K562 (cell line): ENCODE measurements around the gene AGPAT2. TPM values are rescaled to one million over a fixed set of nuclear protein-coding genes. Genes with fewer than 3 reads are reported as not detected.
A peak's percentile ranks its signal among the peaks of the same experiment; 100 is the strongest.

Experiments
- ATAC-seq: fragments of 200-7000 bp; cut with Tn5 transposase; 3 replicates; pipeline ENCODE4 v1.9.1; 2020; ENCODE audit warnings: moderate library complexity
- BruUV-seq: library from RNA; stranded (reverse); fragments of 400-500 nt; replicated peaks from 2 replicates; lab custom pipeline; 2021; lab: Mats Ljungman, UMichigan
- CTCF ChIA-PET: fragments of 300-600 bp; formaldehyde crosslinking; extraction: SDS; loops from one replicate; lab custom pipeline; 2021; ENCODE audit warnings: low intra/inter-chr PET ratio; lab: Yijun Ruan, JAX
- POLR2A ChIA-PET: fragments of 300-600, 350-650 bp; sonication (Branson Sonifier 250); formaldehyde crosslinking; extraction: SDS; loops from one replicate; lab custom pipeline; 2021; ENCODE audit warnings: antibody characterized with exemption, inconsistent platforms; lab: Yijun Ruan, JAX
- DNase-seq, 4 experiments: peaks; one replicate each; pipeline versions ENCODE4 v3.0.0 to v3.0.0-alpha.2; 2011 to 2018; ENCODE audit warnings: low spot score in 3 of 4, mixed read lengths in 3 of 4; ENCODE audit errors: extremely low read depth in 1 of 4
- FAIRE-seq: peaks from 2 replicates; lab custom pipeline; 2011; peaks lifted over from hg19 to GRCh38; lab: Jason Lieb, UNC
- H2AFZ ChIP-seq: 2 replicates; pipeline ENCODE4 v1.6.0; 2011; ENCODE audit warnings: low read depth, low read length, control low read depth, inconsistent platforms
- H3K27ac ChIP-seq: fragments of 200-600 bp; 3 replicates; pipeline ENCODE4 v1.8.0; 2011; ENCODE audit warnings: low read depth, mild to moderate bottlenecking, control low read depth, inconsistent platforms, low read length, moderate library complexity, mixed read lengths; ENCODE audit errors: extremely low read depth
- H3K27me3 ChIP-seq, 2 experiments: fragments of 300-600 bp in 1 of 2; 2 replicates in 1 of 2; 3 replicates in 1 of 2; pipeline versions ENCODE4 v1.6.0 to v1.8.0; 2011; ENCODE audit warnings: inconsistent platforms in 2 of 2, low read length in 2 of 2, mild to moderate bottlenecking in 1 of 2, mixed read lengths in 1 of 2, moderate library complexity in 1 of 2; ENCODE audit not compliant: control insufficient read depth in 2 of 2, insufficient read depth in 2 of 2
- H3K36me3 ChIP-seq: fragments of 300-600 bp; 3 replicates; pipeline ENCODE4 v1.8.0; 2011; ENCODE audit warnings: mild to moderate bottlenecking, low read length, inconsistent platforms; ENCODE audit not compliant: control insufficient read depth, insufficient read depth
- H3K4me1 ChIP-seq, 2 experiments: fragments of 200-600 bp in 1 of 2; replicated peaks in 1 of 2; 2 replicates in 1 of 2; 3 replicates in 1 of 2; pipeline versions ENCODE4 v1.5.1 to v1.8.0; 2011; ENCODE audit warnings: inconsistent platforms in 2 of 2, low read length in 2 of 2, mild to moderate bottlenecking in 1 of 2, mixed read lengths in 1 of 2, moderate library complexity in 1 of 2; ENCODE audit not compliant: control insufficient read depth in 2 of 2, insufficient read depth in 2 of 2
- H3K4me2 ChIP-seq: 2 replicates; pipeline ENCODE4 v1.6.1; 2011; ENCODE audit warnings: low read length, control low read depth, inconsistent platforms, mixed read lengths; ENCODE audit not compliant: insufficient read depth
- H3K4me3 ChIP-seq: fragments of 200-600 bp; sonication (generic), shearing (Covaris generic); 2 replicates; pipeline ENCODE4 v1.5.1; 2016; ENCODE audit warnings: control low read depth, inconsistent platforms
- H3K79me2 ChIP-seq: fragments of 200-600 bp; 3 replicates; pipeline ENCODE4 v1.8.0; 2011; ENCODE audit warnings: low read length, inconsistent platforms; ENCODE audit not compliant: control insufficient read depth, insufficient read depth
- H3K9ac ChIP-seq, 2 experiments: 2 replicates each; pipeline versions ENCODE4 v1.6.0 to v1.6.1; 2011; ENCODE audit warnings: low read depth in 2 of 2, low read length in 2 of 2, control low read depth in 1 of 2, inconsistent platforms in 1 of 2, mild to moderate bottlenecking in 1 of 2, mixed read lengths in 1 of 2; ENCODE audit not compliant: insufficient read depth in 1 of 2
- H3K9me1 ChIP-seq: one replicate; pipeline ENCODE4 v1.6.0; 2011; ENCODE audit warnings: inconsistent platforms, mild to moderate bottlenecking, low read length, moderate library complexity; ENCODE audit not compliant: control insufficient read depth, insufficient read depth
- H3K9me3 ChIP-seq: replicated peaks from 2 replicates; pipeline ENCODE4 v1.5.1; 2011; ENCODE audit warnings: low read depth, low read length, inconsistent platforms; ENCODE audit not compliant: control insufficient read depth, insufficient read depth
- H4K20me1 ChIP-seq: replicated peaks from 2 replicates; pipeline ENCODE4 v1.6.1; 2011; ENCODE audit warnings: low read length, inconsistent platforms, mixed read lengths; ENCODE audit not compliant: control insufficient read depth, insufficient read depth
- COPS2 ChIP-seq: fragments of 450-650 bp; conservative IDR thresholded peaks from 2 replicates; pipeline ENCODE4 v1.6.1; 2016; ENCODE audit warnings: mild to moderate bottlenecking, moderate library complexity
- POLR2G ChIP-seq: fragments of 200-400 bp; formaldehyde crosslinking; IDR thresholded peaks from 2 replicates; pipeline ENCODE4 v1.6.1; 2017; ENCODE audit warnings: low read depth, mild to moderate bottlenecking, antibody characterized with exemption, low read length, moderate library complexity
- TCF3 ChIP-seq: sonication (generic); formaldehyde crosslinking; IDR thresholded peaks from 2 replicates; pipeline ENCODE4 v1.4.0; 2020; ENCODE audit warnings: mild to moderate bottlenecking, missing genetic modification reagents
- ZC3H8 ChIP-seq: fragments of 450-650 bp; IDR thresholded peaks from 2 replicates; pipeline ENCODE4 v1.6.1; 2017
- WGBS: fragments of 100-300 bp; shearing (Covaris generic); methylation state at CpG from one replicate; pipeline ENCODE4 v1.1.6; 2016; ENCODE audit warnings: low coverage, mixed read lengths; ENCODE audit not compliant: insufficient coverage; ENCODE audit errors: missing lambda C conversion rate; 5-methylcytosine and 5-hydroxymethylcytosine counted together
- in situ Hi-C: fragments of 300-500 bp; cut with MboI; formaldehyde crosslinking; loops from 4 replicates; pipeline ENCODE4 v1.15.0; 2018; ENCODE audit warnings: inconsistent platforms, mixed read lengths
- intact Hi-C: fragments of 100-400 bp; cut with micrococcal nuclease; formaldehyde crosslinking; loops from 2 replicates; pipeline ENCODE4 v1.14.2; 2022
- polyA plus RNA-seq, 8 experiments: library from polyadenylated mRNA; depleted of rRNA in 4 of 8; stranded (reverse) in 5 of 8; unstranded in 3 of 8; fragments of >200 nt; fragmentation: Nextera tagmentation in 2 of 8; fragmentation: Illumina TruSeq in 1 of 8; extraction: Ambion mirVana in 2 of 8; extraction: Trizol in 1 of 8; gene quantifications; 2 replicates each; pipeline versions ENCODE4 v1.2.1 to v1.2.3, GENCODE V29; 2011 to 2014; ENCODE audit warnings: inconsistent platforms in 1 of 8, missing spikeins in 1 of 8
- total RNA-seq, 7 experiments: library from RNA; depleted of rRNA in 6 of 7; stranded (reverse); fragments of >200 nt in 6 of 7; fragmentation: Illumina TruSeq in 2 of 7; extraction: Trizol in 2 of 7; gene quantifications; 2 replicates each; pipeline versions ENCODE4 v1.2.1 to v1.2.3, GENCODE V29; 2011 to 2021; ENCODE audit warnings: low replicate concordance in 1 of 7
- TF ChIP-seq, protein P1 (sequence below), 2 experiments: IDR thresholded peaks; 2 replicates each; pipeline ENCODE4 v1.6.1; 2011; ENCODE audit warnings: borderline replicate concordance in 1 of 2, control low read depth in 1 of 2, low read depth in 1 of 2, low read length in 1 of 2, mild to moderate bottlenecking in 1 of 2, mixed read lengths in 1 of 2, moderate library complexity in 1 of 2; ENCODE audit not compliant: insufficient read depth in 1 of 2, insufficient read length in 1 of 2, poor library complexity in 1 of 2, severe bottlenecking in 1 of 2; ENCODE audit errors: extremely low read depth in 1 of 2

AGPAT2 gene
- total and polyA plus RNA-seq, 9 of the 15 experiments (the other 6 are each of a cell fraction or from before 2014, with no cell fraction given): 0.13 to 54.5 (median 23.9) TPM

DNA sequence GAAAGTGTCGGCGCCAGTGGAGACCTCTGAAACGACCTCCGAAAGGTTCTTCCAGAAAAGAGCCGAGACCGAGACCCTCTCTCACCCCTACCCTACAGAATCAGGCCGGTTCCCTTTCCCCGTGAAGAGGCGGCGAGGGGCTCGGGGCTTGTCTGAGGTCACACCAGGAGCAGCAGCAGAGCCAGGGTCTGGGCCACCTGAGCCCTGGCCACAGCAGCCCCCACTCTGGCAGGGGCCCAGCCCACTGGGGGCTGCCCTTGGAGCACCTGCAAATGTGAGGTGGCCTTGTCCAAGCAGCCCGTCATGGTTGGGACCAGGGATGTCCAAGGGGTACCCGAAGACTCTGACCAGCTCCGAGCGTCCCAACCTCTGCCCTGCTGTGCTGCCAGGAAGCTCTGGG is 9.2 kb downstream of the AGPAT2 start:
- Histone ChIP-seq H3K79me2 (peaks cover 33% of the 10 kb centered on the region), H3K9ac (peak overlapping the region in 1 of 2 experiments; percentile 56; a peak in 2 of 4 replicates), H3K9me1 (peaks cover 2% of the 10 kb centered on the region), H4K20me1 (peaks cover 17% of the 10 kb centered on the region), H3K4me1 (peaks cover 11 to 84% of the 10 kb centered on the region in 2 experiments; a peak in 4 of 5 replicates), H3K27ac (no peak overlapping the region), H3K27me3 (no peaks in the 10 kb centered on the region), H3K4me2 (no peak overlapping the region), H3K9me3 (no peaks in the 10 kb centered on the region), H3K36me3 (peaks cover 30% of the 10 kb centered on the region; the same call in 1 of the 3 replicates), H2AFZ (no peak overlapping the region), H3K4me3 (no peak overlapping the region)
- FAIRE-seq (no peak), DNase-seq (no peak), ATAC-seq (no peak)
- TF ChIP-seq COPS2: no peak
- TF ChIP-seq, protein P1, sequence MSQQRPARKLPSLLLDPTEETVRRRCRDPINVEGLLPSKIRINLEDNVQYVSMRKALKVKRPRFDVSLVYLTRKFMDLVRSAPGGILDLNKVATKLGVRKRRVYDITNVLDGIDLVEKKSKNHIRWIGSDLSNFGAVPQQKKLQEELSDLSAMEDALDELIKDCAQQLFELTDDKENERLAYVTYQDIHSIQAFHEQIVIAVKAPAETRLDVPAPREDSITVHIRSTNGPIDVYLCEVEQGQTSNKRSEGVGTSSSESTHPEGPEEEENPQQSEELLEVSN (IDR thresholded peaks at IDR 0.05; ENCODE audit: borderline replicate concordance in 1 of 2, extremely low read depth in 1 of 2, insufficient read depth in 1 of 2, insufficient read length in 1 of 2, low read depth in 1 of 2, low read length in 1 of 2, poor library complexity in 1 of 2, severe bottlenecking in 1 of 2): no peak
- TF ChIP-seq TCF3 (CRISPR knock-in tag): no peak
- TF ChIP-seq ZC3H8: no peak
- 0 out of 2 replicates have a peak, but pooled peaks have one; percentile 47 for TF ChIP-seq POLR2G
- ChIA-PET POLR2A (interaction anchor here (0.6 to 1.0 kb wide), 2 partner anchors 139 to 573 kb away, joined by 3 to 4 read pairs; no protein-coding TSS in a partner anchor), CTCF (no interaction called here)
- in situ Hi-C loops: no loop called here
- intact Hi-C loops: no loop called here
- no TSS peak for BruUV-seq
- WGBS: 87% methylated on average over 11 of the region's 15 CpGs
